NCI-H345 (cell line): ENCODE data around the gene HOXB3.
A peak's percentile ranks its signal among the peaks of the same experiment; 100 is the strongest.

Experiments
- DNase-seq: peaks from one replicate; lab custom pipeline; 2025; lab: John Stamatoyannopoulos, UW

The HOXB3 gene

DNA sequence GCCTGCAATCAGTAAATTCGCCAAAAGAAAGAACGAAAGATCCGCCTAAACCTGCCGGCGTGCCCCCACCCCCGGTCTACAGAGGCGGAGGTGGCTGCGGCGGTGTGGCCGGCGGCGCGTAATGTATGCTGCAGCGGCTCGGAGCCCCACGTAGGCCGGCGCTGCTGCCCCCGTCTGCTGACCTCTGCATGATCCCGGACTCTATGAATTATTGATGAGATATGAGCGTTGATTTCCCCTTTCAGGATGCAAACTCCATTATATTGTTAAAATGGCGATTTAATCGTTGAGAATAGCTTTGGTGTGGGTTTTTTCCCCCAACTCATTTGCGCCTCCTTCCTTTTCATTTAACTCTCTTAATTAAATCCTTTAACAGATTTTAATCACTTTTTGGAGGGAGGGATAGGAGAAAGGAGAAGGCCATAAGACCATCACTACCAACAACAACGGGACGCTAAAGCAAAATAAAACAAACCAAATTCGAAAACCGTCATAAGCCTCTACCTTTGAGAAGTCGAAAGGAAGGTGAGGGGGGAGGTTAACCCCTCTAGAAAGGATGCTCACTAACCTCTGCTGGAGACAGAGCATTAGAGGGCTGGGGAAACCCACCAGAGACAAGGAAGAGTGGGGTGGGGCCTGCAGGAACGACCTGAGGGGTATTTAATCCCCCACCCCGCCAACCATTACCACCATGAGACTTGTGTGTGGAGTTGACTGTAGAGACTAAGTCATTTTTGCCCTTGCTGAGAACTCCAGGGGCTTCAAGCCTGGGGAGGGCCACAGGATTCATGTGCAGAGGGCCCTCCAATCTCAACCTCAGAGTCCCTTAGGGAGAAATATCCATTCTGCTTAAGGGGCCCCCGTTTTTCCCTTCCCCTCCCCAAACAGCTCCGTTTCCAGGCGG, 3.4 kb downstream of the HOXB3 start:
- DNase-seq = peak; percentile 50

DNA sequence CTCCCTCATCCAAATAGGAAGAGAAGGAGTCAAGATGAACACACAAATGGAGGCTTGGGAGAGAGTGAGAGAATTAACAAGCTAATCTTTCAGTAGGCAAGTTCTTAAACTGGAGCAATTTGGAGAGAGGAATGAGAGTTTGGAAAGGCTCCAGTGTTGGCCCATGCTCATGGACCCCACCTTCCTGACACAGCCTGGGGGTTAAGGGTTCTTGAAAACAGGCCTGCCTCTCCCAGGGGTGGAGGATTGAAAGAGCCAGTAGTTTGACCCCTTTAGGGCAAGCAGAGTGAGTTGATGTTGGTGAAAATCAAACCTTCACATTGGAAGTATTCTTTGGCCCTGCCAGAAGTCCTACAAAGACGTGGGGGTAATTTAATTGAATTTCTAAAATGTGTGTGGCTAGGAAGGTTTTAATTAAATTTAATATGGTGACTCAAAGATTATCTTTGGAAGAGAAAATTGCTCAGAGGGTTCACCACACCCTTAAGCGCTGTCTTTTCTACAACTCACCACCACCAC, 5.8 kb downstream of the HOXB3 start:
- DNase-seq = no peak

DNA sequence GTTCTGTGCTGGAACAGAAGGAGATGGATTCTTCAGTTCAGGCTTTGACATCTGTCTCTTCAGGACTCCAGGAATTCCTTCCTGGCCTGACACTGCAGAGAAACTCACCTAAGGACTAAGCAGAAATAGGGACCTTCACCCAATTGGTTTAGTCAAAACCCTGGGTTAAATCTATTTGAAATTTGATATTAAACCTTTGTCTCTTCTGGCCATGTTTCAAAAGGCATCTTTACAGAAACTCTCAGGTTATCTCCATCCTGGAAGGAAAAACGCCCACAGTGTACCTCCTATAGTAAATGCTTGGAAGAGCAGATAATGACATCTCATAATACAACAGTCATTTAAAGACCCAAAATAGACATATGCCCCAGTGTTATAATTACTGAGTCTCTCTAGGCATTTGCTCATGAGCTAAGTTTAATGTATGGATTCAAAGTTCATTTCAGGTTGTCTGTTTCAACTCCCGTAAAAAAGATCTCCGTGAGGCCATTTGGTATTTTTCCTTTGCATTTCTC, 6.3 kb downstream of the HOXB3 start:
- DNase-seq = peak; percentile 28

GRCh38 chr17:48582750-48583069, 7.3 kb downstream of the HOXB3 start:
- DNase-seq = peak; percentile 21

- peak; percentile 6 for DNase-seq
These were observed 10.1 kb downstream of the HOXB3 start for GRCh38 chr17:48579760-48580554.

GRCh38 chr17:48579471-48579759, 10.6 kb downstream of the HOXB3 start:
- no peak for DNase-seq

DNA sequence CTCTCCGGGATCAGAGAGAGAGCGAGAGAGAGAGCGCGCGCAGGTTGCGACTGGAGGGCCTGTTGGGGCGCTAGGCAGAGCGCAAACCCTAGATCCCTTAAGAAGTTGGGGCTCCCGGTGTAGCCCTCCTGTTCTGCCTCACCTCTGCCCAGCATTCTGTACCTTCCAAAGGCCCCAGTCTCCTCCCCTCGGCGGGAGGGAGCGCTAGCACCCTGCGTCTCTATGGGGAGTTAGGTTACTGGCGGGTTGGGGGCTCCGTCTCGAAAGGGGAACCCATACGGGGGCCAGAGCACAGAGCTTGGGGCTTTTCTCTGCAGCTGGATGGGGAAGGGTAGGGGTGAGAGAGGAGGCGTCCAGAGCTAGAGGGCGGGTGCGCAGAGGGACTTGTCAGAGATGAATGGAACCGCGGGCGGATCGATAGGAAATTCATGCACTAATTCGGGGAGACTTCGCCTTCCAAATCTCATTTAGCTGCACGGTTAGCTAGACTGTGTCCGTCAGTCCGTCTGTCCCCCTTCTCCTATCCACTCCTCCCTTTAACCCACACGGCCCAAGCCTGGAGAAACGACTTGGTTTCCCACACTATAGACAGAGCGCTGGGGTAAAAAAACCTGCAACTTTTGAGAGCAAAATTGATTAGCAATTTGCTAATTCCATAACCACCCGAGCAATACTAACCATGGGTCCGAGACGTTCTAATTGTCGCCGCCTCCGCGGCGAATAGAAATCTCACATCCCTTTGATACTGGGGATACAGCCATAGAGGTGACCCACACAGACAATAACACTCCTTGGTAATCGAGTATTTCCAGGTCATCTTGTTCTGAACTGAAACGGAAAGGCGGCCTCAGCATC, 11.2 kb downstream of the HOXB3 start:
- DNase-seq = peak; percentile 26

GRCh38 chr17:48577946-48578615, 12.0 kb downstream of the HOXB3 start, which contains the start of gene HOXB4:
Gene HOXB4 (minus strand): TSS chr17:48578350. CDS start chr17:48578319, 31 bp downstream.
- peak; percentile 16 for DNase-seq

DNA sequence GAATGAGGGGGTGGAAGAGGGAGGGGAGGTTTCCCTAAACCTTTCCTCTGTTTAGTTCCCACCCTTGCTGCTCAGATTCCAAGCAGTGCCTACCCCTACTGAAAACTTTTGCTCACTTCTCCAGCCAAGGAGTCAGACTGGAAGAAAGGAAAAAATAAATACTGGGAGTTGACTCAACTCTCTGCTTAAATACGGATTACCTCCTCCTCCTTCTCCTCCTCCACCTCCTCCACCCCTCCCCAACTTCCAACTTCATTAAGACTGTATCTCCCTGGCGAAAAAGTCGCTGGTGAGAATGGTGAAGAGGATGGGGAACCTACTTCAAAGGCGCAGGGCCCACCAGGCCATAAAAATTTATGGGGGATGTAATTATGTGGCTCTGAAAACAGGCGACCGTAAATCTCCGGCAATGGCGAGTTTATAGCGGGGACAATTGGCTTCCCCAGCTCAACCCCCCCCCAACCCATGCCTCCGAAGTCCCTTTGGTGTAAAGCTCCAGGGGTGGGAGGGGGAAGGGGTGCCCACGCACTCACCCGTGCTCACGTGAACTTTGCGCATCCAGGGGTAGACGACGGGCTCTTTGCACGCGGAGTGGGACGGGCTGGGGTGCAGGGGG, 12.6 kb downstream of the HOXB3 start:
- no peak for DNase-seq

DNA sequence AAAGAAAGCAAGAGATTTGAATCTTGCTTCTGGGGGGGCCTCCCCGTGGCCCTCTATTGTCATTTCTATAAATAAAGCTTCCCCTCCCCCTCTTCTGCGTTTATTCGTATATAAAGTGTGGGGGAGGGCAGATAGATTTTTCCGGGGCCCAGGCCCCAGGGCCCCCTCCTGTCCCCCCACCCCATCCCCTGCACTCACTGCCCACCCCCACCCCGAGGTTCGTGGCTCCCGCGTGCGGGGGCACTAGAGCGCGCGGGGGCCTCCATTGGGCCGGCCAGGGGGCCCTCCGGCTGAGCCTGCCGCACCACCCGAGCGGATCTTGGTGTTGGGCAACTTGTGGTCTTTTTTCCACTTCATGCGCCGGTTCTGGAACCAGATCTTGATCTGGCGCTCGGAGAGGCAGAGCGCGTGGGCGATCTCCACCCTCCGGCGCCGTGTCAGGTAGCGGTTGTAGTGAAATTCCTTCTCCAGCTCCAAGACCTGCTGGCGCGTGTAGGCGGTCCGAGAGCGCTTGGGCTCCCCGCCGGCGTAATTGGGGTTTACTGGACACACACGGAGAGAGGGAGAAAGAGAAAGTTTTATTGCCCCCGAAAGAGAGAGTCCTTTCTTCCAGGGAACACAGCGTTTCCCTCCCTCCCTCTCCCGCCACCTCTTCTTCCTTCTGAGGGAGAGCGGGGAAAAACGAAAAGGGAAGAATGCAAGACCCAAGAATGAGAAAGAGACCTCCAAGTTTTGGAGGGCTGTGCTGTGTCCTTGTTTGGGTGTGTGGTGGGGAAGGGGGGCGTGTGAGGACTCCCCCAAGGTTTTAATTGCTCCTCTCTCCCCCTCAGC, 13.3 kb downstream of the HOXB3 start:
- no peak for DNase-seq

GRCh38 chr17:48575673-48576478, 14.2 kb downstream of the HOXB3 start:
- DNase-seq = no peak

GRCh38 chr17:48575066-48575582, 14.9 kb downstream of the HOXB3 start:
- no peak for DNase-seq

DNA sequence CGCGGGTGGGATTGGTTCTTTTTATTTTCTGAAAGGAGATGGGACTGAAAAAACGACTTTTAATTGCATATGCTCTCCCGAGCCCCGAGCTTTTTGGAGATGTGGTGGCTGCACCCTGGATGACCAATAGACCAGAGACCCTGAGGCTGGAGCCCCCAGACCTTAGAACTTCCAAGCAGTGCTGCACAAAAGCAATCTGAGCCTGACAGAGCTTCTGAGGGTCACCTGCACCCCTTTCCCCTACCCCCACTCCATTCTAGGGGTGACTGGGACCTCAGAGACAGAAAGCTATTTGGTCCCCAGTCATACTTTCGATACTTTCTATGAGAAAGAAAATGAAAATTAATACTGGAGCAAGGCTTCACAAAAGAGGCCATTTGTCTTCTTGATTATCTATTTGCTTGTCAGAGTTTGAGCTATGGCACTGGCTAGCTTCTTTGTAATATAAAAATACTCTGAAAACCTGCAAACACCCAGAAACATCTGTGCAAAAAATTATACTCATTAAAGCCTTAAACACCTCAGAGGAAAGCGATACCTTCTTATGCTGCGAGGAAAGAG, 15.5 kb downstream of the HOXB3 start:
- no peak for DNase-seq

- no peak for DNase-seq
These were observed 18.1 kb downstream of the HOXB3 start for GRCh38 chr17:48571826-48572417.

- no peak for DNase-seq
These were observed 18.8 kb downstream of the HOXB3 start for GRCh38 chr17:48571024-48571818.

DNA sequence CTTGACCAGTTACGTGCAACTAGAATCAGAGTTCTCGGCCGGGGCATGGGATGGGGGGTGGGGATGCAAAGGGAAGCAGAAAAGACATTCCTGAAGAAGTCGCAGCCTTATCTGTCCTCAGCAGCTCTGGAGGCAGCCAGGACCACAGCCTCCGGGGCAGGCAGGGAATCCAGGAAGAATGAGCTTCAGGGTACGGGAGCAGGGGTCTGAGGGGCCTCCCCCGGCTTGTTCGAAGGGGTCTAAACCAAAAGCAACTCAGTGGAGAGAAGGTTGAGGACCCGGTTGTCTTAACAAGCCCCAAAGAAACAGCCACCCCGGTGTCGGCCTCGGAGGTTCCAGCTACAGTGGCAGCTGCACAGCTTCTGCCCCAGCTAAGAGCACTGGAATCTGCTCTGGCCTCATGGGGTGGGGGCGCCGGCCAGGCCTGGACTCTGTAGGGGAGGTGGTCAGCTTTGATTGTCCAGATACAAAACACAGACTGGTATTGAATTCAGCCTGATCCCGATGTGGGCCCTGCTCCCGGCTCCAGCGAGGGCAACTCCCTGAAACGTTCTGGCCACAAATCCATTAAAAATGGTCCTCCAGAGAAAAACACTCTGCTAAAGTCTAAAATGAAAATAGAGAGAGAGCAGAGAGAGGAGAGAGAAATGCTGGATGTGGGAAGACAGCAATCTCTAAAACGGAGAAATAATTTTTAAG, 19.6 kb downstream of the HOXB3 start:
- DNase-seq = no peak
